ENCODE results near the gene DHRSX. TPM values are rescaled to one million over a fixed set of nuclear protein-coding genes. Genes with fewer than 3 reads are reported as not detected.
"Not testable (repeated sequence)": the region's sequence is repeated elsewhere in the genome, so short reads cannot be mapped to it uniquely, and the experiment has no call there.

Gene DHRSX
- total RNA-seq, 1 experiment from 2014 or later: 14.0 TPM

GRCh38 chrX:2228536-2228935 is 272.2 kb downstream of the DHRSX start:
- Histone ChIP-seq H4K20me1 (ENCODE audit: insufficient read depth, low read depth, low read length) (no peaks in the 10 kb centered on the region), H2AFZ (ENCODE audit: low read length) (no peak overlapping the region), H3K4me3 (ENCODE audit: low read length) (no peak overlapping the region), H3K4me2 (ENCODE audit: low read depth, low read length, poor library complexity, severe bottlenecking) (no peak overlapping the region), H3K9me3 (ENCODE audit: low read length) (peaks cover 23% of the 10 kb centered on the region), H3K4me1 (ENCODE audit: low read length) (no peaks in the 10 kb centered on the region), H3K27me3 (ENCODE audit: low read length) (no peaks in the 10 kb centered on the region), H3K9ac (ENCODE audit: low read length) (no peak overlapping the region), H3K27ac (ENCODE audit: low read length) (no peak overlapping the region), H3K79me2 (ENCODE audit: low read length) (no peaks in the 10 kb centered on the region), H3K36me3 (ENCODE audit: insufficient read depth, low read length) (no peaks in the 10 kb centered on the region), H3K9me2 (replicated peaks; ENCODE audit: insufficient read depth, low read length) (no peaks in the 10 kb centered on the region)
- no peak for DNase-seq

DNA sequence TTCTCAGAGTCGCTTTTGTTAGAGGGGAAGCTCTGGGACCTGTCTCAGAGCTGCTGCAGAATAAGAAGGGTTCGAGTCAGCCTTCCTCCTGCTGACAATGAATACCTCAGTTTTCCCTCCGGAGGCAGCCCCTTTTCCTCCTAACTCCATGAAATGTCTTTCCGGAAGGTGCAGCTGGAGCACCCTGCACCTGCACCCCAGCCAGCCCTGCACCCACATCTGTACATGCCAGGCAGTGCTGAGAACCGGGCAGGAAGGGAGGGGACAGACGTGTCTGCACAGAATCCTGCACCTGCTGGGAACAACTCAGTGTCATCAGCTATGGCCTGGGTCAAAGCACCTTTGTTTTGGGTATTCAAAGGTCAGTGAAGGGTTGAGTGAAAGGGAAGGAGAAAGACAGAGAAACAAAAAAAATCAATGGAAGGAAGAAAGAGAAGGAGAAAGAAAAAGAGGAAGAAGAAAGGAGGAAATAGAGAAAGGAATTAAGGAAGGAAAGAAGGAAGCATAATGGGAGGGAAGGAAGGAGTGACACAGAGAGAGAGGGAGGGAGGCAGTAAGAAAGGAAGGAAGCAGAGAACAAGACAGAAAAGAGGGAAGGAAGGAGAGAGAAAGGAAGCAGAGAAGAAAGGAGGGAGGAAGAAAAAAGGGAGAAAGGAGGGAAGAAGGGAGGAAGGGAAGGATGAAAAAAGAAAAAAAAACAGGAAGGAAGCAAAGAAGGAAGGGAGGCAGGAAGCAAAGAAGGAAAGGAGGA is 273.7 kb downstream of the DHRSX start:
- DNase-seq: no peak
- Histone ChIP-seq H3K4me1 (ENCODE audit: low read length) (no peaks in the 10 kb centered on the region), H2AFZ (ENCODE audit: low read length) (no peak overlapping the region), H3K27ac (ENCODE audit: low read length) (no peak overlapping the region), H4K20me1 (ENCODE audit: insufficient read depth, low read depth, low read length) (no peaks in the 10 kb centered on the region), H3K9me3 (ENCODE audit: low read length) (peaks cover 26% of the 10 kb centered on the region), H3K4me2 (ENCODE audit: low read depth, low read length, poor library complexity, severe bottlenecking) (no peak overlapping the region), H3K9ac (ENCODE audit: low read length) (no peak overlapping the region), H3K79me2 (ENCODE audit: low read length) (no peaks in the 10 kb centered on the region), H3K9me2 (replicated peaks; ENCODE audit: insufficient read depth, low read length) (no peaks in the 10 kb centered on the region), H3K4me3 (ENCODE audit: low read length) (no peak overlapping the region), H3K27me3 (ENCODE audit: low read length) (no peaks in the 10 kb centered on the region), H3K36me3 (ENCODE audit: insufficient read depth, low read length) (no peaks in the 10 kb centered on the region)

DNA sequence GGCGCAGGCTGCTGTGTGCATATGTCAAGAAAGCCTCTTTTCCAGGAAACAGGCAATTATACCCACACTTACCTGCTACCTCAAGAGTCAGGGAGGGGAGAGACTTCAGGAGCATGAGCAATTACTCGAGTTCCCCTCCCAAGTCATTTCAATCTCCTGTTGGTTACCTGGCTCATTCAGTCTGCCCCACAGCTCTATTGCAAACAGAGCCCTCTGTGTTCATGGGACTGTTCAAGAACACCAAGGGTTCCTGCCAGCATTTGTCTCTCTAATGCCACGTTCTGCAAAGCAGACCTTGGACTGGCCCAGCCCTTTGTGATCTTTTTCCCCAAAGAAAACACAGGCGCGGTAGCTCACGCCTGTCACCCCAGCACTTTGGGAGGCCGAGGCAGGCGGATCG is 274.6 kb downstream of the DHRSX start:
- Histone ChIP-seq H2AFZ (ENCODE audit: low read length) (no peak overlapping the region), H3K36me3 (ENCODE audit: insufficient read depth, low read length) (no peaks in the 10 kb centered on the region), H3K9me2 (replicated peaks; ENCODE audit: insufficient read depth, low read length) (no peaks in the 10 kb centered on the region), H3K27ac (ENCODE audit: low read length) (no peak overlapping the region), H4K20me1 (ENCODE audit: insufficient read depth, low read depth, low read length) (no peaks in the 10 kb centered on the region), H3K4me1 (ENCODE audit: low read length) (no peaks in the 10 kb centered on the region), H3K4me2 (ENCODE audit: low read depth, low read length, poor library complexity, severe bottlenecking) (no peak overlapping the region), H3K79me2 (ENCODE audit: low read length) (no peaks in the 10 kb centered on the region), H3K4me3 (ENCODE audit: low read length) (no peak overlapping the region), H3K27me3 (ENCODE audit: low read length) (no peaks in the 10 kb centered on the region), H3K9ac (ENCODE audit: low read length) (no peak overlapping the region), H3K9me3 (ENCODE audit: low read length) (peaks cover 26% of the 10 kb centered on the region)
- DNase-seq: no peak

DNA sequence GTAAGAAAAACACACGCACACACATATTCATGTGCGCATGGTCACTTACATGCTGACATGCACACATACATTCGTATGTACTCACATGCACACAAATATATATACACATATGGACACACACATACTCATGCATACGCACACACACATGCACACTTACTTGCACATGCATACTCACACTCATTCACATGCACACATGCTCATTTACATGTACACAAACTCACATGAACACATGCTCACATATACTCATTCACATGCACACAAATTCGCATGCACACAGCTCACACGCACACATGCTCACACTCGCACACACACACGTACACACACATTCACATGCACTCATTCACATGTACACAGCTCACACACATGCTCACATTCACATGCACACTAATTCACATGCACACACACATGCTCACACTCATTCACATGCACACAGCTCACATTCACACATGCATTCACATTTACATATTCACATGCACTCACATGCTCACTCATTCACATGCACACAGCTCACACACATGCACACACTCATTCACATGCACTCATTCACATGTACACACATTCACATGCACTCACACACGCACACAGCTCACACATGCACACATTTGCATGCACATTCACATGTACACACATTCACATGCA is 276.1 kb downstream of the DHRSX start:
- no peaks in the 10 kb centered on the region for H3K79me2 ChIP-seq (ENCODE audit: low read length)
- no peaks in the 10 kb centered on the region for H3K9me2 ChIP-seq (replicated peaks; ENCODE audit: insufficient read depth, low read length)
- no peak for DNase-seq
- peaks cover 25% of the 10 kb centered on the region for H3K9me3 ChIP-seq (ENCODE audit: low read length)
- H3K4me3 ChIP-seq (ENCODE audit: low read length): no peak overlapping the region
- no peaks in the 10 kb centered on the region for H4K20me1 ChIP-seq (ENCODE audit: insufficient read depth, low read depth, low read length)
- no peak overlapping the region for H3K4me2 ChIP-seq (ENCODE audit: low read depth, low read length, poor library complexity, severe bottlenecking)
- no peaks in the 10 kb centered on the region for H3K4me1 ChIP-seq (ENCODE audit: low read length)
- no peaks in the 10 kb centered on the region for H3K36me3 ChIP-seq (ENCODE audit: insufficient read depth, low read length)
- no peak overlapping the region for H2AFZ ChIP-seq (ENCODE audit: low read length)
- H3K27ac ChIP-seq (ENCODE audit: low read length): no peak overlapping the region
- H3K9ac ChIP-seq (ENCODE audit: low read length): no peak overlapping the region
- H3K27me3 ChIP-seq (ENCODE audit: low read length): no peaks in the 10 kb centered on the region

DNA sequence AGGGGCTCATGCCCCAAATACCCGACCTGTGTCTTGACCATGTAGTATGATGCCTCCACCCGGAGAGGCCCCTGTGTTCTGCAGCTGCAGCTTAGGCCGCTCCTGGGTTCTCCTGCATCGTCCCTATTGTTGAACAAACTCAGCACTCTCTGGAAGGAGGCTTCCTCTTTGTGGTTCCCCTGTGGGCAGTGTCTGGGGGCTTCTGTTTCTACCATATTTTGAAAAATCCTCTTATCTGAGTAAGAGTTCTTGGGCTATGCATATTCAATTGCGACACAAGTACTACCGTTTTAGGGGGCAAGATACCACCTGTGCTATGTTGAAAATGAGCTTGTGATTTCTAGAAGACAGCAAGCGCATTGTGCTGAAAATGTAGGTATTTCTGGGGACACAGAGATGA is 276.6 kb downstream of the DHRSX start:
- DNase-seq: no peak
- Histone ChIP-seq H3K4me2 (ENCODE audit: low read depth, low read length, poor library complexity, severe bottlenecking) (no peak overlapping the region), H3K27me3 (ENCODE audit: low read length) (no peaks in the 10 kb centered on the region), H3K4me1 (ENCODE audit: low read length) (no peaks in the 10 kb centered on the region), H3K27ac (ENCODE audit: low read length) (no peak overlapping the region), H3K9me2 (replicated peaks; ENCODE audit: insufficient read depth, low read length) (no peaks in the 10 kb centered on the region), H3K9me3 (ENCODE audit: low read length) (peaks cover 23% of the 10 kb centered on the region), H2AFZ (ENCODE audit: low read length) (no peak overlapping the region), H4K20me1 (ENCODE audit: insufficient read depth, low read depth, low read length) (no peaks in the 10 kb centered on the region), H3K9ac (ENCODE audit: low read length) (no peak overlapping the region), H3K4me3 (ENCODE audit: low read length) (no peak overlapping the region), H3K36me3 (ENCODE audit: insufficient read depth, low read length) (no peaks in the 10 kb centered on the region), H3K79me2 (ENCODE audit: low read length) (no peaks in the 10 kb centered on the region)

DNA sequence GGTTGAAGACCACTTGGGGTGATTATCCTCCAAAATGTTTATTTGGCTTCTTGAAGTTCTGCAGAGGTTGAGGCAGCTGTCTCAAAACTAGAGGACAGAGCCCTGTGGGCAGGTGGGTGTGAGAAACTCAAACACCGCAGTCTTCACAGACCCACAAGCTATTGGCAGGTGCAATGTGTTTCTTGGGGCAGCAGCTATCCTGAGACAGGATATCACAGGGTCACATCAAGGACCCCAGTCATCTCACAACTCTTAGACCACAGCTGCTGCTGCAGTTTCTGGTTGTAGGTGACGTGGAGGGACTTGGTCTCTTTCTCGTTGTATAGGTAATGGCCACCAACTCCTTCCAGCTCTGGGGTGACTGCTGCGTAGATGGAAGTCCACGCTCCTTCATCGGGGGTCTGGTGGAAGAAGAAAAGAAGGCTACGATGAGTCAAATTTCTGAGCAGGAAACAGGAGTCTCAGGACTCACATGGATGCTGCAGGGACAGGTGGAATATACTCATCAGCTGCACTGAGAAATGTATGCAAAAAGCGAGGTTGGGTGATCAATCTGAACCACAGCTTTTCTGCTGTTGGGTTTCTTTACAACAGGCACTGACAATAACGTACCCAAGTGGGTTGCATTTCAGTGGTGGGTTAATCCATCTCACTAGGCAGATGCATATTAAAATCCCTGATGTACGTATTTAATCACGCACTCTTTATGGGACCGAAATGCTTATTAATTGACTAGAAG is 279.8 kb downstream of the DHRSX start:
- Histone ChIP-seq H3K79me2 (ENCODE audit: low read length) (no peaks in the 10 kb centered on the region), H3K4me2 (ENCODE audit: low read depth, low read length, poor library complexity, severe bottlenecking) (no peak overlapping the region), H3K36me3 (ENCODE audit: insufficient read depth, low read length) (no peaks in the 10 kb centered on the region), H3K27me3 (ENCODE audit: low read length) (no peaks in the 10 kb centered on the region), H3K4me1 (ENCODE audit: low read length) (no peaks in the 10 kb centered on the region), H3K9me2 (replicated peaks; ENCODE audit: insufficient read depth, low read length) (no peaks in the 10 kb centered on the region), H3K9ac (ENCODE audit: low read length) (no peak overlapping the region), H3K9me3 (ENCODE audit: low read length) (peaks cover 21% of the 10 kb centered on the region), H3K27ac (ENCODE audit: low read length) (no peak overlapping the region), H2AFZ (ENCODE audit: low read length) (no peak overlapping the region), H3K4me3 (ENCODE audit: low read length) (no peak overlapping the region), H4K20me1 (ENCODE audit: insufficient read depth, low read depth, low read length) (no peaks in the 10 kb centered on the region)
- DNase-seq: no peak

GRCh38 chrX:2220296-2220695 is 280.5 kb downstream of the DHRSX start:
- Histone ChIP-seq H4K20me1 (ENCODE audit: insufficient read depth, low read depth, low read length) (no peaks in the 10 kb centered on the region), H3K9me3 (ENCODE audit: low read length) (peaks cover 20% of the 10 kb centered on the region), H3K27me3 (ENCODE audit: low read length) (no peaks in the 10 kb centered on the region), H3K4me2 (ENCODE audit: low read depth, low read length, poor library complexity, severe bottlenecking) (no peak overlapping the region), H3K36me3 (ENCODE audit: insufficient read depth, low read length) (no peaks in the 10 kb centered on the region), H3K9me2 (replicated peaks; ENCODE audit: insufficient read depth, low read length) (no peaks in the 10 kb centered on the region), H3K9ac (ENCODE audit: low read length) (no peak overlapping the region), H3K79me2 (ENCODE audit: low read length) (no peaks in the 10 kb centered on the region), H3K4me3 (ENCODE audit: low read length) (no peak overlapping the region), H2AFZ (ENCODE audit: low read length) (no peak overlapping the region), H3K4me1 (ENCODE audit: low read length) (no peaks in the 10 kb centered on the region), H3K27ac (ENCODE audit: low read length) (no peak overlapping the region)
- DNase-seq: no peak

GRCh38 chrX:2214138-2214823 is 286.5 kb downstream of the DHRSX start:
- DNase-seq; H3K27me3 ChIP-seq (ENCODE audit: low read length); H3K9me3 ChIP-seq (ENCODE audit: low read length); H3K9me2 ChIP-seq (replicated peaks; ENCODE audit: insufficient read depth, low read length); H3K27ac ChIP-seq (ENCODE audit: low read length); H3K4me1 ChIP-seq (ENCODE audit: low read length); H3K36me3 ChIP-seq (ENCODE audit: insufficient read depth, low read length); H3K4me3 ChIP-seq (ENCODE audit: low read length); H3K79me2 ChIP-seq (ENCODE audit: low read length); H3K4me2 ChIP-seq (ENCODE audit: low read depth, low read length, poor library complexity, severe bottlenecking); H4K20me1 ChIP-seq (ENCODE audit: insufficient read depth, low read depth, low read length); H3K9ac ChIP-seq (ENCODE audit: low read length); H2AFZ ChIP-seq (ENCODE audit: low read length): not testable (repeated sequence)
